Common myeloid progenitor, CD34-positive (primary cell): Measurements from ENCODE around the gene PFKFB3.

Experiments
- CTCF ChIA-PET: fragments of 350-600 bp; sonication (Branson Sonifier 250); formaldehyde crosslinking; loops from one replicate; lab custom pipeline; 2021; ENCODE audit warnings: antibody characterized with exemption; lab: Charles Lee
- POLR2A ChIA-PET: fragments of 350-600 bp; sonication (Branson Sonifier 250); formaldehyde crosslinking; loops from one replicate; lab custom pipeline; 2021; ENCODE audit warnings: antibody characterized with exemption; lab: Charles Lee
- DNase-seq, 3 donors: peaks; one replicate each; pipeline versions ENCODE4 v3.0.0 to v3.0.0-alpha.2; 2013
- H3K27ac ChIP-seq, 2 experiments: 1 replicate in 1 of 2; 2 replicates in 1 of 2; pipeline ENCODE4 v1.7.0; 2013; ENCODE audit warnings: inconsistent platforms in 2 of 2, low read length in 2 of 2, mild to moderate bottlenecking in 2 of 2, low read depth in 1 of 2, moderate library complexity in 1 of 2; ENCODE audit not compliant: severe bottlenecking in 2 of 2, insufficient read depth in 1 of 2, poor library complexity in 1 of 2
- H3K27me3 ChIP-seq, 5 experiments: replicated peaks in 2 of 5; 1 replicate in 3 of 5; 2 replicates in 2 of 5; pipeline versions ENCODE4 v1.6.1 to v1.7.0; 2013; ENCODE audit warnings: low read length in 4 of 5, mild to moderate bottlenecking in 2 of 5, moderate library complexity in 2 of 5, inconsistent platforms in 1 of 5; ENCODE audit not compliant: insufficient read depth in 5 of 5, control insufficient read depth in 4 of 5
- H3K36me3 ChIP-seq, 4 experiments: 1 replicate in 2 of 4; 2 replicates in 2 of 4; pipeline versions ENCODE4 v1.6.1 to v1.7.0; 2013; ENCODE audit warnings: low read length in 3 of 4, control low read depth in 1 of 4, mild to moderate bottlenecking in 1 of 4; ENCODE audit not compliant: control insufficient read depth in 4 of 4, insufficient read depth in 4 of 4
- H3K4me1 ChIP-seq, 4 experiments: 1 replicate in 3 of 4; 2 replicates in 1 of 4; pipeline versions ENCODE4 v1.6.1 to v1.7.1; 2013; ENCODE audit warnings: low read length in 3 of 4, mild to moderate bottlenecking in 3 of 4, control low read depth in 1 of 4, inconsistent platforms in 1 of 4, moderate library complexity in 1 of 4; ENCODE audit not compliant: control insufficient read depth in 4 of 4, insufficient read depth in 4 of 4; ENCODE audit errors: control extremely low read depth in 1 of 4
- H3K4me3 ChIP-seq, 7 experiments: 1 replicate in 4 of 7; 2 replicates in 3 of 7; pipeline versions ENCODE4 v1.5.1 to v1.7.0; 2013; ENCODE audit warnings: mild to moderate bottlenecking in 7 of 7, low read length in 6 of 7, moderate library complexity in 6 of 7, inconsistent platforms in 2 of 7, low read depth in 2 of 7, control low read depth in 1 of 7; ENCODE audit not compliant: insufficient read depth in 4 of 7, control insufficient read depth in 1 of 7; ENCODE audit errors: extremely low read depth in 1 of 7
- H3K9me3 ChIP-seq, 5 experiments: 1 replicate in 4 of 5; 2 replicates in 1 of 5; pipeline versions ENCODE4 v1.6.1 to v1.7.1; 2013; ENCODE audit warnings: low read length in 4 of 5, mild to moderate bottlenecking in 2 of 5, inconsistent platforms in 1 of 5, low read depth in 1 of 5, moderate library complexity in 1 of 5; ENCODE audit not compliant: control insufficient read depth in 4 of 5, insufficient read depth in 2 of 5; ENCODE audit errors: control extremely low read depth in 1 of 5
- WGBS: methylation state at CpG from one replicate; pipeline ENCODE4 v1.1.5; 2013; ENCODE audit not compliant: insufficient coverage; 5-methylcytosine and 5-hydroxymethylcytosine counted together

Gene PFKFB3

DNA sequence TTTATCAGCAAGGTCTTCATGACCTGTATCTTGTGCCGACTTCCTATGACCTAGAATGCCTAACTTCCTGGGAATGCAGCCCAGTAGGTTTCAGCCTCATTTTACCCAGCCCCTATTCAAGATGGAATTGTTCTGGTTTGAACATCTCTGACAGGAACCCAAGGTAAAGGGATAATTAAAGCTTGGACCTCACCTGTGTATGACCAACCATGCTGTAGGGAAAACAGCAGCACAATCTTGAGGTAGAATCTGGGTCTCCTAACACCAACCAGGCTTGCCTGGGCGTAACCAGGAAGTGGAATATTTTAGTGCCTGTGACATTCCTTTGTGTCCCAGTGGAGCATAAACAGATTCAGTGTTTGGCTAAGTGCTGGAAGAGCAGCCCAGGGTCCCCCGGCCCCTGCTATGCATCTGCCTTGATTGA, 94.1 kb downstream of the PFKFB3 start:
- CTCF ChIA-PET: no interaction called here
- no peak overlapping the region for H3K27ac ChIP-seq
- POLR2A ChIA-PET: no interaction called here
- DNase-seq: no peak
- H3K9me3 ChIP-seq: no peaks in the 10 kb centered on the region
- WGBS: 100% methylated on average over 3 of the region's 3 CpGs
- peaks cover 0 to 13% (median 6%) of the 10 kb centered on the region in 4 experiments for H3K4me1 ChIP-seq
- H3K36me3 ChIP-seq: no peaks in the 10 kb centered on the region
- H3K4me3 ChIP-seq: no peak overlapping the region
- H3K27me3 ChIP-seq: no peaks in the 10 kb centered on the region

DNA sequence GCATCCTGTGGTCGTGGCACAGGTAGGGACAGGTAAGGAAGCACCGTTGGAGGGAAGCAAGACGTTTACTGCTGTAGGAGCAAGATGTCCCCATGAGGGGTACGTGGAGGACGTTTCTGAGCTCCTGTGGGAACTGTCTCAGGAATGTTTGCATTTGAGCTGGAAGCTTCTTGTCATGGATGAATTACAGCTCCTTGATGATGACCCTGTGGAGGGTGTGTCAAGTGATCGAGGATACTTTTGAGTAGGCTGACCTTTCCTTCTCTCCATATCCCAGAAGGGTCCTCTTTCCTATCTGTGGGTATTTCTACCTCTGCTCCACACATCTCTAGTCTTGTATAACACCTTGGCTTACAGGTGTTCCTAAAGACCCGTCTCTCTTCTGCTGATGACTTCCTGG, 94.8 kb downstream of the PFKFB3 start:
- POLR2A ChIA-PET: no interaction called here
- 94% methylated on average over 6 of the region's 7 CpGs for WGBS
- Histone ChIP-seq H3K4me3 (no peak overlapping the region), H3K27ac (no peak overlapping the region), H3K27me3 (no peaks in the 10 kb centered on the region), H3K36me3 (no peaks in the 10 kb centered on the region), H3K9me3 (no peaks in the 10 kb centered on the region), H3K4me1 (peaks cover 0 to 13% (median 6%) of the 10 kb centered on the region in 4 experiments)
- DNase-seq: no peak
- CTCF ChIA-PET: interaction anchor here (0.6 kb wide), 1 partner anchor 79 kb away, joined by 4 read pairs; no protein-coding TSS in a partner anchor

DNA sequence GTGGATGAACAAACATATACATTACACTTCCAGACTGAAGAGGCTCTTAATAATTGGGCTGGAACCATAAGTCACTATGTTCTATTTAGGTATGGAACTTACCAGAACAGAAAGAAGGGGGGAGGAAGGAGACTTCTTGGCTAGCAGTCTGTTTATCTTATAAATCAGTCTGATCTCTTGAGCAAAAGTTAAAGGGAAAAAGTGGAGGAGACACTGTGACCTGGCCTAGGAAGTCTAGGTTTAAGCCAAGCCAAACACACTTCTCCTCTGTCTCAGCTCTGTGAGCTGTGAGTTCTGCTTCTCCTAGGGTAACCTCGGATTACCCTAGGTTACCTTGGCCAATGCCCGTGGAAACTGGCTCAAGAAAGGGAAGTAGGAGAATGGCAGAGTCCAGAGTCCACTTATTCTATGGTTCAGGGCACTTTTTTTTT, 95.2 kb downstream of the PFKFB3 start:
- H3K27ac ChIP-seq: no peak overlapping the region
- CTCF ChIA-PET: interaction anchor here (0.6 to 1.3 kb wide), 2 partner anchors 79 to 103 kb away, joined by 3 to 4 read pairs; no protein-coding TSS in a partner anchor
- DNase-seq: no peak
- H3K36me3 ChIP-seq: no peaks in the 10 kb centered on the region
- no peaks in the 10 kb centered on the region for H3K9me3 ChIP-seq
- no peaks in the 10 kb centered on the region for H3K27me3 ChIP-seq
- 94% methylated on average over 2 of the region's 2 CpGs for WGBS
- POLR2A ChIA-PET: no interaction called here
- peaks cover 0 to 13% (median 6%) of the 10 kb centered on the region in 4 experiments for H3K4me1 ChIP-seq
- no peak overlapping the region for H3K4me3 ChIP-seq

DNA sequence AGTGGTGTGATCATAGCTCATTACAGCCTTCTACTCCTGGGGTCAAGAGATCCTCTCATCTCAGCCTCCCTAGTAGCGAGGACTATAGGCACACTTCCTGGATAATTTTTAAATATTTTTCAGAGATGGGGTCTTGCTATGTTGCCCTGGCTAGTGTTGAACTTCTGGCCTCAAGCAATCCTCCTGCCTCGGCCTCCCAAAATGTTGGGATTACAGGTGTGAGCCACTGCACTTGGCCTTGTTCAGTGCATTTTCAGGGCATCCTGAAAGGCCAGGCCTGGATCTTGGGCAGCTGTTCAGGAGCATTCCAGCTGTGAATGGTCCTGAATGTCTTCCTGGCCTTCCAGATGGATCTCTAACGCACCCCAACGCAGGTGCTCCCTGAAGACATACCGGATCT, 95.7 kb downstream of the PFKFB3 start:
- ChIA-PET POLR2A (no interaction called here), CTCF (interaction anchor here (0.7 to 1.3 kb wide), 2 partner anchors 33 to 102 kb away, joined by 3 read pairs; no protein-coding TSS in a partner anchor)
- H3K9me3 ChIP-seq: no peaks in the 10 kb centered on the region
- no peak overlapping the region for H3K4me3 ChIP-seq
- no peak overlapping the region for H3K27ac ChIP-seq
- H3K36me3 ChIP-seq: no peaks in the 10 kb centered on the region
- no peak for DNase-seq
- peaks cover 0 to 13% (median 6%) of the 10 kb centered on the region in 4 experiments for H3K4me1 ChIP-seq
- no peaks in the 10 kb centered on the region for H3K27me3 ChIP-seq
- WGBS: 100% methylated on average over 3 of the region's 5 CpGs

- H3K4me3 ChIP-seq: no peak overlapping the region
- no peak for DNase-seq
- H3K4me1 ChIP-seq: peaks cover 0 to 13% (median 6%) of the 10 kb centered on the region in 4 experiments
- H3K27me3 ChIP-seq: no peaks in the 10 kb centered on the region
- CTCF ChIA-PET: interaction anchor here (0.7 to 1.3 kb wide), 2 partner anchors 34 to 102 kb away, joined by 3 read pairs; no protein-coding TSS in a partner anchor
- 98% methylated on average over 9 of the region's 11 CpGs for WGBS
- POLR2A ChIA-PET: no interaction called here
- H3K9me3 ChIP-seq: no peaks in the 10 kb centered on the region
- H3K36me3 ChIP-seq: no peaks in the 10 kb centered on the region
- no peak overlapping the region for H3K27ac ChIP-seq
Measured at GRCh38 chr10:6299234-6299633, 96.5 kb downstream of the PFKFB3 start.

GRCh38 chr10:6299743-6300105, 97.0 kb downstream of the PFKFB3 start:
- no CpG with 5 or more reads among the region's 2 CpGs for WGBS
- DNase-seq: no peak

DNA sequence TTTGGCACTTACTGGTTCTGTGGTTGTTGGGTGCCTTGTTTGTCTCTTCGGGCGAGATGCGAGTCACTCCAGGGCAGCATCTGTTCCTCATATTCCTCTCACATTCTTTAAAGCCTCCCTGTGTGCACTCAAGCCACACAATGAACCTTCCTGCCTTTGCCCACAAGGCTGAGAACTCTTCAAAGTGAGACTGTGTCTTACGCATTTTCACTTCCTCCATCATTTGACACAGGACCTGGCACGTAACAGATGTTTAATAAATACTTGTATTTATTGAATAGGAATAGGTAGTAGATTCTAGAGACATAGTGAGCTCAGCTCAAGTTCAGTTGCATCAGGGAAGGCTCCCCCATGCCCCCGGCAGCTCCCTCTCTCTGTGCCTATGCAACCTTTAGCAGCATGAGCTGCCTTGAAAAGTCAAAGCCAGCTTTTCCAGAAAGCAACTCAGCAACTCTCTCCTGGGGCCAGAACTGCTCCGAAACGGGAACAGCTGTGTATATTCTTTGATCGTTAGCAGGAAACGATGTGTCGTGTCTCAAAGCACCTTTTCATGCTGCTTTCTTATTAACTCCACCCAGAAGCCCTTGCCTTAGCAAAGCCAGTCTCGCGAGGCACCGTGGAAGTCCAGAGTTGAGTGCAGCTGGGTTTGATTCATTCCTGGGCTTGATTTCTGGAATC, 97.5 kb downstream of the PFKFB3 start:
- Histone ChIP-seq H3K36me3 (no peaks in the 10 kb centered on the region), H3K9me3 (no peaks in the 10 kb centered on the region), H3K27ac (no peak overlapping the region), H3K4me1 (peaks cover 0 to 13% (median 6%) of the 10 kb centered on the region in 4 experiments), H3K27me3 (no peaks in the 10 kb centered on the region), H3K4me3 (peak overlapping the region in 1 of 7 experiments; percentile 28)
- peak; percentile 47 to 75 (median 74) for DNase-seq
- WGBS: 55% methylated on average over 9 of the region's 14 CpGs
- POLR2A ChIA-PET: no interaction called here
- CTCF ChIA-PET: interaction anchor here (1.0 to 1.3 kb wide), 2 partner anchors 10 to 93 kb away, joined by 3 to 4 read pairs; no protein-coding TSS in a partner anchor

More at GRCh38 chr10:6299743-6300105, 97.0 kb downstream of the PFKFB3 start:
- POLR2A ChIA-PET: no interaction called here
- Histone ChIP-seq H3K4me3 (no peak overlapping the region), H3K4me1 (peaks cover 0 to 13% (median 6%) of the 10 kb centered on the region in 4 experiments), H3K36me3 (no peaks in the 10 kb centered on the region), H3K27ac (no peak overlapping the region), H3K9me3 (no peaks in the 10 kb centered on the region), H3K27me3 (no peaks in the 10 kb centered on the region)
- CTCF ChIA-PET: interaction anchor here (1.0 to 1.3 kb wide), 2 partner anchors 10 to 92 kb away, joined by 3 to 4 read pairs; no protein-coding TSS in a partner anchor
